Large intestine (tissue), 12 donors: ENCODE measurements around the gene TBX2. TPM values are rescaled to one million over a fixed set of nuclear protein-coding genes. Genes with fewer than 3 reads are reported as not detected.
A peak's percentile ranks its signal among the peaks of the same experiment; 100 is the strongest.
"Not testable (repeated sequence)": the region's sequence is repeated elsewhere in the genome, so short reads cannot be mapped to it uniquely, and the experiment has no call there.

ENCODE experiments used
- DNase-seq, 2 donors: peaks; one replicate each; pipeline versions ENCODE4 v3.0.0 to v3.0.0-alpha.2; 2013
- H3K27ac ChIP-seq: one replicate; pipeline ENCODE4 v1.5.1; 2013; ENCODE audit warnings: low read length
- H3K27me3 ChIP-seq: 2 replicates; pipeline ENCODE4 v1.6.1; 2013; ENCODE audit warnings: low read length; ENCODE audit not compliant: control insufficient read depth, insufficient read depth
- H3K36me3 ChIP-seq: 2 replicates; pipeline ENCODE4 v1.6.1; 2013; ENCODE audit warnings: low read length; ENCODE audit not compliant: control insufficient read depth, insufficient read depth
- H3K4me1 ChIP-seq: one replicate; pipeline ENCODE4 v1.6.1; 2013; ENCODE audit warnings: low read length; ENCODE audit not compliant: control insufficient read depth, insufficient read depth
- H3K4me3 ChIP-seq: one replicate; pipeline ENCODE4 v1.5.1; 2013; ENCODE audit warnings: low read length
- H3K9me3 ChIP-seq: one replicate; pipeline ENCODE4 v1.6.1; 2013; ENCODE audit warnings: mild to moderate bottlenecking, low read depth, low read length, moderate library complexity; ENCODE audit not compliant: control insufficient read depth
- WGBS: methylation state at CpG from one replicate; pipeline ENCODE4 v1.1.5; 2013; ENCODE audit warnings: low lambda C conversion rate; ENCODE audit not compliant: insufficient coverage; 5-methylcytosine and 5-hydroxymethylcytosine counted together
- long read RNA-seq, 11 donors: transcript quantifications; one replicate each; lab custom pipeline, GENCODE V29; 2026
- polyA plus RNA-seq: library from polyadenylated mRNA; unstranded; fragments of 120-200 nt; gene quantifications from one replicate; pipeline ENCODE4 v1.2.1, GENCODE V29; 2013

Gene TBX2
- polyA plus RNA-seq = 12.0 TPM
- long read RNA-seq, donor 1, partial matches to known transcripts = 0 of 2 reads
- long read RNA-seq, donor 1, other reads (novel, unspliced or antisense) = 0 of 2 reads
- long read RNA-seq, donor 2, transcript TBX2-201 (7 exons, 3,339 nt) = major isoform, 5 of 5 reads
- long read RNA-seq, donor 2, partial matches to known transcripts = 0 of 5 reads
- long read RNA-seq, donor 2, other reads (novel, unspliced or antisense) = 0 of 5 reads
- long read RNA-seq, donor 3 = 0 reads
- long read RNA-seq, donor 4, partial matches to known transcripts = 0 of 1 reads
- long read RNA-seq, donor 4, other reads (novel, unspliced or antisense) = 0 of 1 reads
- long read RNA-seq, donor 5, partial matches to known transcripts = 0 of 2 reads
- long read RNA-seq, donor 5, other reads (novel, unspliced or antisense) = 0 of 2 reads
- long read RNA-seq, donor 6, partial matches to known transcripts = 5 of 6 reads
- long read RNA-seq, donor 6, other reads (novel, unspliced or antisense) = 0 of 6 reads
- long read RNA-seq, donor 7 = 0 reads
- long read RNA-seq, donor 8, partial matches to known transcripts = 0 of 3 reads
- long read RNA-seq, donor 8, other reads (novel, unspliced or antisense) = 0 of 3 reads
- long read RNA-seq, donor 9, partial matches to known transcripts = 6 of 10 reads
- long read RNA-seq, donor 9, other reads (novel, unspliced or antisense) = 0 of 10 reads
- long read RNA-seq, donor 10, partial matches to known transcripts = 0 of 2 reads
- long read RNA-seq, donor 10, other reads (novel, unspliced or antisense) = 0 of 2 reads
- long read RNA-seq, donor 11, partial matches to known transcripts = 9 of 12 reads
- long read RNA-seq, donor 11, other reads (novel, unspliced or antisense) = 0 of 12 reads

GRCh38 chr17:61399131-61400065 lies at the start of gene TBX2:
Gene TBX2 (plus strand): TSS chr17:61399843. CDS start chr17:61400177, 334 bp downstream.
- Histone ChIP-seq H3K4me1 (peaks cover 11% of the 10 kb centered on the region), H3K9me3 (peaks cover 16% of the 10 kb centered on the region), H3K27ac (peak within 1 kb of the TSS; percentile 48), H3K4me3 (peak within 1 kb of the TSS; percentile 51), H3K36me3 (no peaks in the 10 kb centered on the region), H3K27me3 (peaks cover 91% of the 10 kb centered on the region)
- peak; percentile 63 to 68 for DNase-seq
- no CpG with 5 or more reads among the region's 98 CpGs for WGBS

DNA sequence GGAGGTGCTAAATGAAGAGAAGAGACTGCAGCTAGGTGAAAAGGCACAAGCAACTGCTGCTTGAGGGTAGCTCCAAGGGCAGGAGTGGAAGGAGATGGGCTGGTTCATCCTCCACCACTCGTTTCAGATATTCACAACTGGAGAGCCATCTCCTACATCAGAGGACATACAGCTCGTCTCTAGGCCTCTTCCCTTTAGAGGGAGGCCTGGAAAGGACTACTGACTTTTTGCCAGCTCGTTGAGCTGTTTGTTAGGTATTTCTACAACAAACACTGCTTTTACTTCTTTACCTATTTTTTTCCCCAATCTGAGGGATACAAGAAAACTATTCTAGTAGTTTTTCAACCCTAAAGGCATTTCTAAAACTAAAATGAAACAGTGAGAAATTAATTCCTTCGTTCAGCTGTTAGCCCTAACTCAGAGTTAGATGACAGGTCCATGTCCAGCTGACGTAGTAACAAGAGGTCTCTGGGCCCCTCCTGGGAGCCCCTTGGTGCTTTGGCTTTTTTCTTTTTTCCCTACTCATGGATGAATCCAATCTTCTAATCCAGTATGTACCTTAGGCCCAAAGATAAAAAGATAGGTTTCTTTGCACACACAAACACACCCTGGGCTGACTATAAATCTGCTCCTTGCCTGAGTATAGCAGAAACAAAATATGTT lies 47.8 kb upstream of the TBX2 start:
- no peaks in the 10 kb centered on the region for H3K4me1 ChIP-seq
- no peak overlapping the region for H3K4me3 ChIP-seq
- H3K27ac ChIP-seq = no peak overlapping the region
- no peak for DNase-seq
- no peaks in the 10 kb centered on the region for H3K9me3 ChIP-seq
- WGBS = 60% methylated on average over 2 of the region's 5 CpGs
- no peaks in the 10 kb centered on the region for H3K36me3 ChIP-seq
- no peaks in the 10 kb centered on the region for H3K27me3 ChIP-seq

- Histone ChIP-seq H3K27me3 (no peaks in the 10 kb centered on the region), H3K9me3 (no peaks in the 10 kb centered on the region), H3K36me3 (no peaks in the 10 kb centered on the region), H3K4me1 (no peaks in the 10 kb centered on the region), H3K27ac (no peak overlapping the region), H3K4me3 (no peak overlapping the region)
- no CpG with 5 or more reads among the region's 7 CpGs for WGBS
- no peak for DNase-seq
Measured at GRCh38 chr17:61352408-61352770, 47.3 kb upstream of the TBX2 start.

- H3K4me1 ChIP-seq = no peaks in the 10 kb centered on the region
- no peak for DNase-seq
- H3K4me3 ChIP-seq = no peak overlapping the region
- no peaks in the 10 kb centered on the region for H3K36me3 ChIP-seq
- no peaks in the 10 kb centered on the region for H3K27me3 ChIP-seq
- no peak overlapping the region for H3K27ac ChIP-seq
- WGBS = no CpG with 5 or more reads among the region's 12 CpGs
- no peaks in the 10 kb centered on the region for H3K9me3 ChIP-seq
Measured at GRCh38 chr17:61352781-61353491, 46.7 kb upstream of the TBX2 start.

DNA sequence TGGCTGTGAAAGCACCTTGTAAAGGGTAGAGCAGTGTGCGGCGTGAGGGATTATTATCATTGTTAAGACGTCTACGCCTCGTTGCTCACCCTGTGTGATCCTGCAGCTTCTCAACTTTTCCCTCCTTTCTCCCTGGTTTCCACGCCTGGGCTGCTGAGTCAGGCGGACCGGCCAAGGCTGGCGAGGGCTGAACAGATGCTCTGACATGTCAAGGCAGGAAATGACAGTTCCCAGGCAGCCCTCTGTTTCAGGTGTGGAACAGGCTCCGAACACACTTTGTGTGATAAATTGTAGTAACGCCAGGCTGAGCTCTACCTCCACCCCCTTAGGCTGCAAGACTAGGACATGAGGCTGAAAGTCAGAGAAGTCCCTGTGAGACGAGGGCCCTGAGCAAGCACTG lies 46.0 kb upstream of the TBX2 start:
- Histone ChIP-seq H3K4me1 (no peaks in the 10 kb centered on the region), H3K27ac (no peak overlapping the region), H3K4me3 (no peak overlapping the region), H3K36me3 (no peaks in the 10 kb centered on the region), H3K9me3 (no peaks in the 10 kb centered on the region), H3K27me3 (no peaks in the 10 kb centered on the region)
- no peak for DNase-seq
- no CpG with 5 or more reads among the region's 12 CpGs for WGBS

DNA sequence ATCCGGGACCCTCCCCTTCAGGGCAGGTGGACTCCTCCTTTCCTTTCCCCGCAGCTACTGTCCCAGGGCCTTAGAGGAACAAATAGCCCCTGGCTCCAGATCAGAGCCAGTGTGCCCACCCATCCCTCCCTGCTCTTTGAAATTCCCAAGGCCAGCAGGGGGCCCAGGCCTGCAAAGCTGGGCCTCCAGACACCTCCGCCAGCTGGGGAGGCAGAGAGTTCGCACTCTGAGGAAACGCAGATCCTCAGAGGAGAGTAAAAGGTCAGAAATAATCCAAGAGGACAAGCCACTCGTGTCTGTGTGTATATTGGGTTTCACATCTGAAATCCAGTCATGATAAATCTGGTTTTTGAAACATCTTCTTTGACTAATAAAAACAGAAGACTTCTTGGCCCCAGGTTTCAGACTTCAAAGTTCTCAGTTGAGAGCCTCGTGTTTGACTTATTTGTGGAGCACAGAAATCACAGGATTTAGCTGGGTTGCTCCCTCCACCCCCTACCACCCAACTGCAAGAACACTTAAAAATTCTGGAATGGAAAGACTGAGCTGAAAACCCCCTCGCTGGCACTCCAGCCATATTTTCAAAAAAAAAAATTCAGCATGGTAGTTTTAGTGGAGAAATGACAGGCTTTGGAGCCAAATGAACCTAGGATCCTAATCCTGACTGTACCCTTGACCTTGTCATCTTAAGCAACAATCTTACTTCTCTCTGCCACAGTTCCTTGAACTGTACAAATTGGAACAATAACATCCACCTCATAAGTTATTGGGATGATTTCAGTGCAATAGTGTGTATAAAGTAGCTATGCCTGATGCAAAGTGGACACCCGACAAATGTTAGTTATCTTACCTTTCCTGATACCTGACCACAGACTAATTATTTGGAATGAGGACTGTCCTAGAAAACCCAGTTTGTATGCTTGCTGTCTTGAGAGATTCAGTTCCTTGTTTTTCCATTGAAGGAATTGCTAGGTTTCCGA lies 44.5 kb upstream of the TBX2 start:
- H3K36me3 ChIP-seq = no peaks in the 10 kb centered on the region
- no peak overlapping the region for H3K27ac ChIP-seq
- H3K4me1 ChIP-seq = no peaks in the 10 kb centered on the region
- DNase-seq = no peak
- no peaks in the 10 kb centered on the region for H3K27me3 ChIP-seq
- no peaks in the 10 kb centered on the region for H3K9me3 ChIP-seq
- WGBS = no CpG with 5 or more reads among the region's 10 CpGs
- H3K4me3 ChIP-seq = no peak overlapping the region

DNA sequence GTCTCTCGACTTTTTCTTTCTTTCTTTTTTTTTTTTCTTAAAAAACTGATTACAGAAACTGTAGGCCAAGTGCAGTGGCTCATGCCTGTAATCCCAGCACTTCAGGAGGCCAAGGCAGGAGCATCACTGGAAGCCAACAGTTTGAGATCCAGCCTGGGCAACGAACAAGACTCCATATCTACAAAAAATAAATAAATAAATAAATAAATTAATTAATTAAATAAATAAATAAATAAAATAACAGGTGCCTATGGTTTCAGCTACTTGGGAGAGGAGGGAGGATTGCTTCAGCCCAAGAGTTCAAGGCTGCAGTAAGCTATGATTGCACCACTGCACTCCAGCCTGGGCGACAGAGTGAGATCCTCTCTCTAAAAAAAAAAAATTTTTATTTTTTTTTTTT lies 42.6 kb upstream of the TBX2 start:
- H3K36me3 ChIP-seq, H3K4me1 ChIP-seq, H3K9me3 ChIP-seq, H3K27me3 ChIP-seq, DNase-seq, H3K4me3 ChIP-seq, H3K27ac ChIP-seq: not testable (repeated sequence)
- no CpG with 5 or more reads among the region's 3 CpGs for WGBS

DNA sequence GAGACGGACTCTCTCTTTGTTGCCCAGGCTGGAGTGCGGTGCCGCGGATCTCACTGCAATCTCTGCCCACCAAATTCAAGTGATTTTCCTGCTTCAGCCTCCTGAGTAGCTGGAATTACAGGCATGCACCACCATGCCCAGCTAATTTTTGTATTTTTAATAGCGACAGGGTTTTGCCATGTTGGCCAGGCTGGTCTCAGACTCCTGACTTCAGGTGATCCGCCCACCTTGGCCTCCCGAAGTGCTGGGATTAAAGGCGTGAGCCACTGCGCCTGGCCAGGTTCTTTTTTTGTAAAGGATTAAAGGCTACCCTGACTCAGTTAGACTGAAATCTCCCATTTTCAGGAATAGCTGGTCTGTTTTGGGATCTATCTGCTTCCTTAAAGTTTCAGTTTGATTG lies 40.1 kb upstream of the TBX2 start:
- not testable (repeated sequence) for H3K36me3 ChIP-seq, H3K27me3 ChIP-seq, H3K4me1 ChIP-seq, DNase-seq, H3K9me3 ChIP-seq, H3K27ac ChIP-seq, H3K4me3 ChIP-seq
- WGBS = no CpG with 5 or more reads among the region's 9 CpGs
